H9 (cell line): ENCODE data around the gene UTS2R. TPM values are rescaled to one million over a fixed set of nuclear protein-coding genes. Genes with fewer than 3 reads are reported as not detected.

Source experiments
- DNase-seq: peaks from one replicate; pipeline ENCODE4 v3.0.0-alpha.2; 2017
- H2AFZ ChIP-seq: one replicate; pipeline ENCODE4 v1.6.1; 2013; ENCODE audit warnings: mild to moderate bottlenecking, low read length, control low read depth, moderate library complexity
- H2AK5ac ChIP-seq: 2 replicates; pipeline ENCODE4 v1.6.1; 2013; ENCODE audit warnings: low read length, control low read depth, mixed read lengths; ENCODE audit not compliant: insufficient read length
- H2BK120ac ChIP-seq: one replicate; pipeline ENCODE4 v1.6.1; 2013; ENCODE audit warnings: low read depth, mild to moderate bottlenecking, low read length, control low read depth, inconsistent platforms; ENCODE audit not compliant: poor library complexity, severe bottlenecking
- H2BK12ac ChIP-seq: 2 replicates; pipeline ENCODE4 v1.6.1; 2013; ENCODE audit warnings: low read length, control low read depth, mixed read lengths, low read depth; ENCODE audit not compliant: insufficient read length
- H2BK15ac ChIP-seq: 2 replicates; pipeline ENCODE4 v1.6.1; 2013; ENCODE audit warnings: low read depth, low read length, control low read depth
- H2BK20ac ChIP-seq: one replicate; pipeline ENCODE4 v1.6.1; 2013; ENCODE audit warnings: low read depth, mild to moderate bottlenecking, low read length, control low read depth, inconsistent platforms; ENCODE audit not compliant: poor library complexity, severe bottlenecking
- H2BK5ac ChIP-seq: 2 replicates; pipeline ENCODE4 v1.6.1; 2013; ENCODE audit warnings: low read length, control low read depth, mixed read lengths; ENCODE audit not compliant: insufficient read length
- H3K14ac ChIP-seq: 2 replicates; pipeline ENCODE4 v1.6.1; 2013; ENCODE audit warnings: low read length, control low read depth; ENCODE audit not compliant: insufficient read depth
- H3K18ac ChIP-seq: 2 replicates; pipeline ENCODE4 v1.6.1; 2013; ENCODE audit warnings: low read depth, mild to moderate bottlenecking, mixed read lengths, low read length, control low read depth; ENCODE audit not compliant: insufficient read length
- H3K23ac ChIP-seq: 2 replicates; pipeline ENCODE4 v1.6.1; 2013; ENCODE audit warnings: low read length, control low read depth, mixed read lengths, low read depth; ENCODE audit not compliant: insufficient read length
- H3K23me2 ChIP-seq: 2 replicates; pipeline ENCODE4 v1.6.1; 2013; ENCODE audit warnings: low read depth, mild to moderate bottlenecking, mixed read lengths, low read length, control low read depth; ENCODE audit not compliant: insufficient read length, poor library complexity, severe bottlenecking
- H3K27ac ChIP-seq: 2 replicates; pipeline ENCODE4 v1.5.1; 2013; ENCODE audit warnings: low read length, control low read depth, mixed read lengths, low read depth; ENCODE audit not compliant: insufficient read length
- H3K27me3 ChIP-seq: 2 replicates; pipeline ENCODE4 v1.6.1; 2013; ENCODE audit warnings: low read length, control low read depth, inconsistent platforms; ENCODE audit not compliant: insufficient read depth
- H3K4ac ChIP-seq: 2 replicates; pipeline ENCODE4 v1.6.1; 2013; ENCODE audit warnings: low read depth, mild to moderate bottlenecking, control low read depth, inconsistent platforms, low read length, moderate library complexity
- H3K4me1 ChIP-seq: 2 replicates; pipeline ENCODE4 v1.6.1; 2013; ENCODE audit warnings: low read length, control low read depth, inconsistent platforms; ENCODE audit not compliant: insufficient read depth
- H3K4me2 ChIP-seq: 2 replicates; pipeline ENCODE4 v1.6.1; 2013; ENCODE audit warnings: low read length, control low read depth, mixed read lengths; ENCODE audit not compliant: insufficient read length, insufficient read depth
- H3K56ac ChIP-seq: 2 replicates; pipeline ENCODE4 v1.6.1; 2013; ENCODE audit warnings: low read depth, mild to moderate bottlenecking, mixed read lengths, low read length, control low read depth; ENCODE audit not compliant: insufficient read length
- H3K79me1 ChIP-seq: 2 replicates; pipeline ENCODE4 v1.6.1; 2013; ENCODE audit warnings: low read depth, mild to moderate bottlenecking, moderate library complexity, low read length, control low read depth, inconsistent platforms; ENCODE audit not compliant: insufficient read depth, poor library complexity, severe bottlenecking
- H3K79me2 ChIP-seq: 2 replicates; pipeline ENCODE4 v1.6.1; 2013; ENCODE audit warnings: low read length, control low read depth, inconsistent platforms; ENCODE audit not compliant: insufficient read depth
- H3K9ac ChIP-seq: 2 replicates; pipeline ENCODE4 v1.6.1; 2013; ENCODE audit warnings: low read length, control low read depth, mixed read lengths; ENCODE audit not compliant: insufficient read length; ENCODE audit errors: extremely low read depth
- H3K9me3 ChIP-seq: one replicate; pipeline ENCODE4 v1.6.1; 2013; ENCODE audit warnings: low read depth, low read length, inconsistent platforms; ENCODE audit not compliant: control insufficient read depth
- H3T11ph ChIP-seq: one replicate; pipeline ENCODE4 v1.6.1; 2013; ENCODE audit warnings: mild to moderate bottlenecking, low read length, control low read depth, inconsistent platforms
- H4K20me1 ChIP-seq: one replicate; pipeline ENCODE4 v1.6.1; 2013; ENCODE audit not compliant: control insufficient read depth, insufficient read length, insufficient read depth
- H4K5ac ChIP-seq: 2 replicates; pipeline ENCODE4 v1.6.1; 2013; ENCODE audit warnings: low read depth, mild to moderate bottlenecking, mixed read lengths, low read length, control low read depth; ENCODE audit not compliant: insufficient read length
- H4K8ac ChIP-seq: replicated peaks from 2 replicates; pipeline ENCODE4 v1.6.1; 2013; ENCODE audit warnings: low read length, control low read depth, mixed read lengths, low read depth; ENCODE audit not compliant: insufficient read length
- H4K91ac ChIP-seq: 2 replicates; pipeline ENCODE4 v1.6.1; 2013; ENCODE audit warnings: low read depth, mild to moderate bottlenecking, moderate library complexity, mixed read lengths, low read length, control low read depth; ENCODE audit not compliant: insufficient read length
- H3K27ac Mint-ChIP-seq, 3 experiments: 2 replicates in 2 of 3; 3 replicates in 1 of 3; pipeline ENCODE4 v1.8.0; 2020 to 2021; ENCODE audit warnings: mixed read lengths in 3 of 3, mild to moderate bottlenecking in 1 of 3, moderate library complexity in 1 of 3
- H3K27me3 Mint-ChIP-seq: 2 replicates; pipeline ENCODE4 v1.8.0; 2021; ENCODE audit warnings: low read depth, mild to moderate bottlenecking, moderate library complexity, mixed read lengths
- H3K36me3 Mint-ChIP-seq, 3 experiments: 2 replicates in 2 of 3; 3 replicates in 1 of 3; pipeline ENCODE4 v1.8.0; 2020 to 2021; ENCODE audit warnings: low read depth in 3 of 3, mixed read lengths in 3 of 3; ENCODE audit not compliant: insufficient read depth in 1 of 3
- H3K4me1 Mint-ChIP-seq, 2 experiments: 2 replicates each; pipeline ENCODE4 v1.8.0; 2020; ENCODE audit warnings: mixed read lengths in 2 of 2
- H3K4me3 Mint-ChIP-seq, 2 experiments: 2 replicates in 1 of 2; 3 replicates in 1 of 2; pipeline ENCODE4 v1.8.0; 2020 to 2021; ENCODE audit warnings: mild to moderate bottlenecking in 2 of 2, mixed read lengths in 2 of 2, moderate library complexity in 1 of 2
- H3K9me3 Mint-ChIP-seq, 2 experiments: 2 replicates in 1 of 2; 3 replicates in 1 of 2; pipeline ENCODE4 v1.8.0; 2020; ENCODE audit warnings: mild to moderate bottlenecking in 2 of 2, mixed read lengths in 2 of 2, moderate library complexity in 1 of 2
- WGBS: extraction: QIAGEN DNeasy Blood & Tissue Kit; methylation state at CpG from one replicate; pipeline ENCODE4 v1.1.7; 2013; ENCODE audit warnings: missing lambda C conversion rate, low lambda C conversion rate, mixed read lengths; ENCODE audit not compliant: insufficient read length; ENCODE audit errors: extremely low coverage; 5-methylcytosine and 5-hydroxymethylcytosine counted together
- total RNA-seq: library from RNA; stranded (reverse); gene quantifications from 2 replicates; pipeline ENCODE4 v1.2.1, GENCODE V29; 2021
- TF ChIP-seq, protein P1 (sequence below): fragments of 200-600 bp; sonication (generic); conservative IDR thresholded peaks from 3 replicates; pipeline ENCODE4 v1.8.0; 2021; ENCODE audit warnings: antibody characterized with exemption, mild to moderate bottlenecking

UTS2R gene
- total RNA-seq, 1 experiment from 2014 or later, result 0.94 TPM

DNA sequence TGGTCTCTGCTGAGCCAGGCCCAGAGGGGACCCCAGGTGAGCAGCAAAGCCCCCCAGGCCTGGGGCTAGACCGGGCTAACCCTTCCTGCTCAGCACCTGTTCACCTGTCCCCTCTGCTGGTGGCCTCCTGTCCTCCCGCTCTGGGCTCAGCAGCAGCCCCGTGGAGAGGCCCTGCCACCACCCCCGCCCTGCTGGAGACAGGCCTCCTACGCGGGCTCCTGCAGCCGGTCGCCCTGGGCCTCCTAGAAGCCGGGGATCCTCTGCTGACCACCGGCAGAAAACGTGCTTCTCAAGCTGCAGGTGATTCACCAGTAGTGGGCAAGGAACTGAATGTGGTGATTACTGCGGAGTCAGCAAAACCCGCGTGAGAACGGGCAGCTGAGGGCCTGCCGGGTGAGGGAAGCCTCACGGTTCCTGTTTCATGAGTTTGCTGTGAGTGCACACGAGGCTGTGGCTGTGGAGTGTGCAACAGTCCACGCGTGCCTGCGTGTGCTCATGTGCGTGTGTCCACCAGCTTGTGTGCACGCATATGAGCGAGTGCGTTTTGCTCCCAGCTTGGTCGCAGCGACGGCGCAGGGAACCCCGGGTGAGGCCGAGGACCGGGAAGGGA is 38.8 kb upstream of the UTS2R start:
- Histone ChIP-seq H3K4me2 (peak overlapping the region; percentile 30), H2BK12ac (no peak overlapping the region), H3K27ac (no peak overlapping the region), H3K18ac (no peak overlapping the region), H4K5ac (no peak overlapping the region), H2BK120ac (no peak overlapping the region), H3K14ac (no peak overlapping the region), H2BK15ac (no peak overlapping the region), H3K23me2 (no peaks in the 10 kb centered on the region), H4K91ac (no peak overlapping the region), H2BK5ac (no peak overlapping the region), H2AFZ (no peak overlapping the region), H3K23ac (no peak overlapping the region), H3K79me1 (no peaks in the 10 kb centered on the region), H4K20me1 (no peaks in the 10 kb centered on the region), H2AK5ac (no peak overlapping the region), H3K9ac (no peak overlapping the region), H3K79me2 (no peaks in the 10 kb centered on the region), H3K4me1 (no peaks in the 10 kb centered on the region), H3K27me3 (peaks cover 10% of the 10 kb centered on the region; the same call in 1 of the 2 replicates), H3K4ac (no peak overlapping the region), H3T11ph (no peak overlapping the region), H3K56ac (no peak overlapping the region), H4K8ac (no peak overlapping the region), H2BK20ac (no peak overlapping the region), H3K9me3 (no peaks in the 10 kb centered on the region)
- no peak overlapping the region for H3K27ac Mint-ChIP-seq
- TF ChIP-seq, protein P1, sequence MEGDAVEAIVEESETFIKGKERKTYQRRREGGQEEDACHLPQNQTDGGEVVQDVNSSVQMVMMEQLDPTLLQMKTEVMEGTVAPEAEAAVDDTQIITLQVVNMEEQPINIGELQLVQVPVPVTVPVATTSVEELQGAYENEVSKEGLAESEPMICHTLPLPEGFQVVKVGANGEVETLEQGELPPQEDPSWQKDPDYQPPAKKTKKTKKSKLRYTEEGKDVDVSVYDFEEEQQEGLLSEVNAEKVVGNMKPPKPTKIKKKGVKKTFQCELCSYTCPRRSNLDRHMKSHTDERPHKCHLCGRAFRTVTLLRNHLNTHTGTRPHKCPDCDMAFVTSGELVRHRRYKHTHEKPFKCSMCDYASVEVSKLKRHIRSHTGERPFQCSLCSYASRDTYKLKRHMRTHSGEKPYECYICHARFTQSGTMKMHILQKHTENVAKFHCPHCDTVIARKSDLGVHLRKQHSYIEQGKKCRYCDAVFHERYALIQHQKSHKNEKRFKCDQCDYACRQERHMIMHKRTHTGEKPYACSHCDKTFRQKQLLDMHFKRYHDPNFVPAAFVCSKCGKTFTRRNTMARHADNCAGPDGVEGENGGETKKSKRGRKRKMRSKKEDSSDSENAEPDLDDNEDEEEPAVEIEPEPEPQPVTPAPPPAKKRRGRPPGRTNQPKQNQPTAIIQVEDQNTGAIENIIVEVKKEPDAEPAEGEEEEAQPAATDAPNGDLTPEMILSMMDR, result no peak
- no peaks in the 10 kb centered on the region; a peak in 1 of 7 replicates for H3K36me3 Mint-ChIP-seq
- no CpG with 5 or more reads among the region's 32 CpGs for WGBS
- 0 out of 5 replicates have a peak, but pooled peaks cover 0 to 3% of the 10 kb centered on the region in 2 experiments for H3K9me3 Mint-ChIP-seq
- peak; percentile 59 for DNase-seq
- peaks cover 93% of the 10 kb centered on the region for H3K27me3 Mint-ChIP-seq
- peaks cover 16 to 35% of the 10 kb centered on the region in 2 experiments for H3K4me1 Mint-ChIP-seq
- H3K4me3 Mint-ChIP-seq, result peak overlapping the region; percentile 44 to 71
